Dermis blood vessel endothelial cell (primary cell): ENCODE results near the gene ZMYND10. TPM values are rescaled to one million over a fixed set of nuclear protein-coding genes. Genes with fewer than 3 reads are reported as not detected.

ENCODE experiments used
- DNase-seq: peaks from one replicate; pipeline ENCODE4 v3.0.0; 2010
- total RNA-seq: library from RNA; depleted of rRNA; stranded (reverse); fragments of >200 nt; gene quantifications from 2 replicates; pipeline ENCODE4 v1.2.3, GENCODE V29; 2014

Gene ZMYND10
- total RNA-seq, 1 donor from 2014 or later: not detected

DNA sequence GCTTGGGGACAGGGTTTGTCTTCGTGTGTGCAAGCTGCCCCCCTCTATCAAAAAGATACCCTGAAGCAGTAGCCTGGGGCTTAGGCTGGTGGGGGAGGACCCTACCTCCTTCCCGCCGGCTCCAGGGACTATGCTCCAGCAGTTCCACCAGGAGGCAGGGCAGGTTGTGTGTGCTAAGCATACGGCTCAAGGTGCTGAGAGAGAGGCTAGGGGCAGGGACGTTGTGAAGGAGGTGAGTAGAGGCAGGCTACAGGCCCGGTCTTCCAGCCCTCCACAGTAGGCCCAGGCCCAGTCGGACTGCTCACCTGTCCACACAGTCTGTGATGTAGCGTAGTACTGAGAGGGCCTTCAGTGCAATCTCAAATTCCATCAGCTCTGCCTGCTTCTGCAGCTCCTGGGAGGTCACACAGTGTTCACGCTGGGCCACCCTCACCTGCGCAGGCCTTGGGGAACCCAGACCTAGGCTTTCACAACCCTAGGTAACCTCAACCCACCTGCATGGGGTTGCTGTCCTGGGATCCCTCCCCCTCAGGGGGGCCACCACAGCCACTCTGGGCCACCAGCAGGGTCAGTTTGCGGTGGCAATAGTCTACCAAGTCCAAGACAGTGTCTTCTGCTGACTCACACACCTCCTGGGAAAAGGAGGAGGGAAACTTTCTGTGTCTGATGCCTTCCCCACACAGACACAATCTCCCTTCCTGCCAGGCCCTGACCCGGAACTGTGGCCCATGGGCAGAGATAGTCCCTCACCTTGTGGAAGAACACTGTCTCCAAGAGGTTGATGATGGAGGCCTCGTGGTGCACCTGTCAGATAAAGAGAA is 2.5 kb downstream of the ZMYND10 start:
- no peak for DNase-seq

GRCh38 chr3:50341996-50342650 is 3.4 kb downstream of the ZMYND10 start:
- no peak for DNase-seq

DNA sequence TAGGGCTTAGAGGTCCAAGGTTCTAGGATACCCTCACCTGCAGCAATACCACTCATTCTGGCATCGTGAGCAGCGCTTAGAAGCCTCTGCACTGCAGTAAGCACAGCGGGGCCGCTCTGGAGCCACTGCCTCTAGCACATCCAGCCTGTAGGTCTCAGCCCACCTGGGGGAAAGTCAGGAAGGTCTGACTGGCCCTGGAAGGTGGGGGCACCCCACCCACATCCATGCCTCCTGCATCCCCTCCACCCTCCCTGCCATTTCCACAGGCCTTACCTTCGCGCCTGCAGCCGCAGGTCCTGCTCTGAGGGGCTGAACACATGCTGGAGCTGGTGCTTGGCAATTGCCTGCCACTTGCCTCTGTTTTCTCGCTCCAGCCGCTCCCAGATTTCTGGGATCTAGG is 4.0 kb downstream of the ZMYND10 start:
- DNase-seq: no peak

GRCh38 chr3:50340448-50341329 is 4.8 kb downstream of the ZMYND10 start, which contains the start of gene RASSF1:
RASSF1 (minus strand) TSS chr3:50340836; CDS start chr3:50340805, 31 bp downstream.
- peak; percentile 27 for DNase-seq

DNA sequence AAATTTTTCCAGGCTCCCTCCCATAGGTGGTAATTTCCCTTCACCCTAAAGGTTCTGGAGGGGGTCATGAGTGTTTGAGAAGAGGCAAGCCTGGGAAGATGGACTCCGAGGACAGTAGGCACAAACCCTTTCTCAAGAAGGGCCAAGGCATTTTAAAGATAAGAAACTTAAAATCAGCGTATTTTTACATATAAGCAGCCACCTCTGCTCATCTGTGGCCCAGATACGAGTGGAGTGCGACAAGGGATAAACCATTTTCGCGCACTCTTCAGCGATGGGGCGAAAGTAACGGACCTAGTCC is 5.4 kb downstream of the ZMYND10 start:
- no peak for DNase-seq

- no peak for DNase-seq
Observed at GRCh38 chr3:50339485-50340146, 5.9 kb downstream of the ZMYND10 start.

GRCh38 chr3:50338965-50339364 is 6.6 kb downstream of the ZMYND10 start:
- no peak for DNase-seq

DNA sequence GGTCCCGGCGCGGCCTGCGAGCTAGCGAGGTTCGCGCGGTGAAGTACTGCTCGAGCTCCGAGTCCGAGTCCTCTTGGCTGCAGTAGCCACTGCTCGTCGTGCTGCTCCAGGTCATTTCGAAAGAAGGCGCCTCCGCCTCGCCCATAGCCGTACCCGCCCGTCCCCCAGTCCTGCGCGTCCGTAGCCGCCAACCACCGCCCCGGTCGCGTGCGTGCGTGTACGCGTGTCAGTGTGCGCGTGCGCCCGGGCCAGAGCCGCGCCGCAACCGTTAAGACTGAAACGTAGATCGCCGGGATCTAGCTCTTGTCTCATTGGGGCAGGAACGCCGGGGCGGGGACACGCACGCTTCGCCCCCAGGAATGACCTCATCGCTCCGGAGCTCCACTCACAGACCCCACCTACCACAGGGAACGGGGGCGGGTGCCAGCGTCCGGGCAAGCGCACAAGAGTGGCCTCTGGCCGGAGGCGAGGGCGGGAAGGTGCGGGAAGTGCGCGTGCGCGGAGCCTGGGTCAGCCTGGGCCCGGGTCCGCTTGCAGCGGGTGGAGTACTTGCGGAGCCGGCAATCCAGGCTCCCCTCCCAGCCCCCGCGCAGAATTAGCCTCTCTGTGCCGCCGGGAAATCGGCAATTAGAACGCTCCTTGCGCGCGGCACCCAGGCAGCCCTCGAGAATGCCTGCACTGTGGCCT is 8.2 kb downstream of the ZMYND10 start:
- DNase-seq: peak; percentile 100

GRCh38 chr3:50336452-50337174 is 8.9 kb downstream of the ZMYND10 start:
- DNase-seq: peak; percentile 44

DNA sequence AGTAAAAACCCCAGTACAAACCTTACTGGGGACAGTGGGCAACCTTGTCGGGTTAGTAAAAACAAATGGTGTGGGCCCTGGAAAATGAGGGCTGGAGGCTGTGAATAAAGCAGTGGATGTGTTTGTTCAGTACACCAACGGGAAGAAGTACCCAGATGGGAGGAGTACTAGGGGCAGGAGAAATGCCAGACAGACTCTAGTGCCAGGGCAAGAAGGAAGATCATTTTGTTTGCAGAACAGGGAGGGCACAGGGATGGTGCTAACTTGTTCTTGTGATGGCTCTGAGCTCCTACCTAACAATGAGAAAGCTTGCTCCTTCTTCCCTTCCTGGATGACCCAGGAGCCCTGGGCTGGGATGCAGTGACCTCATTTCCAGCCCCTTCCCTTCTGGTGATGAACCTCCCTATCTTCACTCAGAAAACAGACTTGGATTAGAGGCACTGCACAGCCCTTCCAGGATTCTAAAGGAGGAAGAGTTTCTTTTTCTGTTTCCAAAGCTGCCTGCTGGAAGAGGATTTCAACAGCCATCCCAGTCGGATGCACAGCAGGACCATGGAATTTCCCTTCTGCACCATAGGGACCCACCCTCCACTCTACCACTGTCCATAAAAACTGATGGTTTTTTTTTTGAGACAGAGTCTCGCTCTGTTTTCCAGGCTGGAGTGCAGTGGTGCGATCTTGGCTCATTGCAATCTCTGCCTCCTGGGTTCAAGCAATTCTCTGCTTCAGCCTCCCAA is 11.0 kb downstream of the ZMYND10 start:
- DNase-seq: peak; percentile 67

GRCh38 chr3:50333744-50334328 is 11.7 kb downstream of the ZMYND10 start:
- peak; percentile 88 for DNase-seq

- DNase-seq: no peak
Observed at GRCh38 chr3:50331364-50331907, 14.1 kb downstream of the ZMYND10 start.

- DNase-seq: no peak
Observed at GRCh38 chr3:50330330-50330729, 15.2 kb downstream of the ZMYND10 start.

DNA sequence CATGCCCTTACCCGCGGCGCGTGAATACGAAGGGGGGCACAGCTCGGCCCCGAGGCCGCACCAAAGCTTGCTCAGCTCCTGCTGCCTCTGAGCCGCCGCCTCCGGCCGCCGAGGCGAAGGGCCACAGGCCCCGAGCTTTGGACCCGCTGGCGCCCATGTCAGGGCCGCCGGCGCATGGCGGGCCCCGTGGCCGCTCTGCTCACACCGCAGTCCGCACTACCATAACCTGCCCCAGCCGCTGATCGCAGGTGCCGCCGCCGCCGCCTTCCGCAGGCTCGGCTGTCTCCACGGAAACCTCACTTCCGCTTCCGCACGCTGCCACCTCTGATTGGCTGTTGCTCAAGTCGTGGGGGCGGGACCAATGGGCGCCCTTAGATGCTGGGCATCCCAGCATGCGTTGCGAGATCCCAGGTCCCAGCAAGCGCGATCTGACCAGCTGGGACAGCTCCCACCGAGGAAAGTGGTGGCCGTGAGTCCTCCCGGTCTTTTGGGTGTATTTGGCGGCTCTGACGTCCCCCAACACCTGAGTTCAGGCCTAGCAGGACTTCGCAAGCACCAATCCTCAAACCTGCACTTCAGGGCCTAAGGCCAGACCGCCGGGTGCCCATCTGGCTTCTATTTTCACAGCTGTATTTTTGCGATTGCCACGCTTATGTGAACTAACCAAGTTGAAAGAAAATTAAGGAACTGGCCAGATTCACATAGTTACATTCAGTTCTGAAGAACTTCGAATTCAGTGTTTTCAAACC is 17.4 kb downstream of the ZMYND10 start, which contains the start of gene TUSC2:
TUSC2 (minus strand) TSS at position 281 of the 749 bp plus-strand sequence; CDS start at position 157, 124 bp downstream.
- peak; percentile 98 for DNase-seq

DNA sequence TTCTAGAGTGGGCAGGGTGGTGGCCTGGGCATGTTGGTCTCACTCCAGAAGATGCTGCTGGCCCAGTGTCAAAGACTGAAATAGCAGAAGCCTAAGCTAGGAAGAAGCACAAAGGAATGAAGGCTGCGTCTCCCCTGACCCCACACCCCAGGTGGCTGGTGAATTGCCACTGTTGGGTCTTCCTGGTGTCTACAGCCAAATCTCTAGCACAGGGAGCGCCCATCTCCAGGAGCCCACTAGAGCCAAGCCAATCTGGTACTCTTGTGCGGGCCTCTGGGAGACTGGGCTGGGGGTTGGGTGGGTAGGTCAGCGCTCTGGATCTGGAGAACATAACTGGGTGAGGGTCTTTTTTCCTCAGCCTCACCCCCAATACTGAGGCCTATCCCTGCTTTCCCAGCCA is 18.4 kb downstream of the ZMYND10 start:
- DNase-seq: no peak

- DNase-seq: no peak
Observed at GRCh38 chr3:50326182-50326541, 19.4 kb downstream of the ZMYND10 start.

- no peak for DNase-seq
Observed at GRCh38 chr3:50325497-50326181, 19.9 kb downstream of the ZMYND10 start.

- no peak for DNase-seq
Observed at GRCh38 chr3:50325113-50325480, 20.4 kb downstream of the ZMYND10 start.
